GM21576 (cell line): ENCODE data around the gene CLCN3.
"Not testable (repeated sequence)": the region's sequence is repeated elsewhere in the genome, so short reads cannot be mapped to it uniquely, and the experiment has no call there.

Source experiments
- ATAC-seq: cut with Tn5 transposase; IDR thresholded peaks from one replicate; pipeline ENCODE4 v1.9.1; 2021; ENCODE audit warnings: mild to moderate bottlenecking, moderate library complexity; ENCODE audit not compliant: unreplicated experiment

The CLCN3 gene

DNA sequence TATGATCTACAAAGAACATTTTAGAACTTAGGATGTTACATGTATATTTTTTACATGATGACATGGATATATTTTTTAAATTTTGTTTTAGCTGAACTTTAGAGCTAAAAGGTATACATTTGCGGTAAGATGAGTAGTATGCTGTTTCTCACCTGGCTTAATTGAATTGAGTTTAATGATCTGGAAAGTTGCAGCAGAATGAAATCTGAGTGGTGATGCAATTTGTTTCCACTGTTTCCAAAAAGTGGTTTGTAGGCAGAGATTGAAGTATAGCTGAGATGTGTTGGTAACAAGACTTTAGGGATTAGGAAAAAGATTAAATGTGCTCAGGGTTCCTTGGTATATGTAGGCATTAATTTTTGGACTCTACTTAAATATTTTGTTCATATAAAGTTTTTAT lies 69.3 kb downstream of the CLCN3 start:
- ATAC-seq = no peak

DNA sequence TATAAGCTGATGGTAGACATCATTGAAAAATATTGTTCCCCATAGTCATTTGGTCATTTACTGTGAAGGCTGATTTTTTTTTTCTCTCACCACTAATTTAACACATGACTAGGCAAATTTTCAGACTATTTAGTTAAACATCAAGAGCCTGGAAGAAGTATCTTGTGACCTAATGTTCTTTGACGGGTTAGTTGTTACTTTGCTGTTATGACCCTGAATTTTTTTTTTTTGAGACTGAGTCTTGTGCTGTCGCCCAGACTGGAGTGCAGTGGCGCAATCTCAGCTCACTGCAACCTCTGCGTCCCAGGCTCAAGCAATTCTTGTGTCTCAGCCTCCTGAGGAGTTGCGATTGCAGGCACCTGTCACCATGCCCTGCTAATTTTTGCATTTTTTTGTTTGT lies 70.4 kb downstream of the CLCN3 start:
- no peak for ATAC-seq

DNA sequence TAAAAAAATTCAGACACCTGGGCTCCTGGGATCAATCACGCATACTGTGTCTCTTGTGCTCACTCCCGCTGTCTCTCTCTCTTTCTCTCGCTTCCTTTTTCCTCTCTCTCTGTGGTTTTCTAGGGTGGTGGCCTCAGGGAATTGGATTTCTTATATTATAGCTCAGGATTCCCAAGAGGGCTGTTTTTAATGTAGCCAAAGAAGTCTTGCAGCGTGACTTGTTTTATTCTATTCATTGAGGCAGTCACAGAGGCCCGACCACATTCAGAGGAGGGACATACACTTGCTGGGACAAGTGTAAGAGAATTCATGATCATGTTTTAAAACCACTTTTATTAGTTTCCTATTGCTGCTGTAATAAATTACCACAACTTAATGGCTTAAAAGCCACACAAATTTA lies 78.0 kb downstream of the CLCN3 start:
- no peak for ATAC-seq

DNA sequence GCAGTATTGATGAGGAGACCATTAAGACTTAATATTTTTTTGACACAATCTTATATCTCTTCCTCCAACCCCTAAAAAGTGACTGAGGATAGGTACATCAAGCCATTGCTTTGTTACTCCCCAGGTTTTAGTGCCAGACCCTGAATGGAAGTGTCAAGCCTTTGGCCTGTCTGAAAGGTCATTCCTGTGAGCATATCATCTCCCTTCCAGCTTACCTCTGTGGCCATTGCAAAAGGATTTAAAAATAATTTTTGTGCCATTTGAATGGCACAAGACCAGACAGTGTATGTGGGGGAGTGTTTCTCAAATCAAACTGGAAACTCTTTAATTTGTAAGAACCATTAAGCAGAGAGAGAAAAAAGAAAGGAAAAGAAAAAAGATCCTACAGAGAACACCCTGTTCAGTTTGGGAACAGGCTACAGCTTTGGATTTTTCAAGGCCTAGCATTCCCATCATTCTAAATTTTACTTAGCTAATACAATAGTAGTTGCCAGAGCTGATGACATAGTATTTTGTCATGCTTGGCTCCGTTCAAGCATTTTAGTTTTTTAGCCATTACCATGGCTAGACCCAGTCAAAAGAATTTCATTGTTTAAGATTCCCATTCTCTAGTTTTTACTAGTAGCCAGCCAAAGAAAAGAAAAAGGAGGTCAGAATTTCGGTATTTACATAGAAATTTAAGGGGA lies 87.7 kb downstream of the CLCN3 start:
- ATAC-seq = no peak

DNA sequence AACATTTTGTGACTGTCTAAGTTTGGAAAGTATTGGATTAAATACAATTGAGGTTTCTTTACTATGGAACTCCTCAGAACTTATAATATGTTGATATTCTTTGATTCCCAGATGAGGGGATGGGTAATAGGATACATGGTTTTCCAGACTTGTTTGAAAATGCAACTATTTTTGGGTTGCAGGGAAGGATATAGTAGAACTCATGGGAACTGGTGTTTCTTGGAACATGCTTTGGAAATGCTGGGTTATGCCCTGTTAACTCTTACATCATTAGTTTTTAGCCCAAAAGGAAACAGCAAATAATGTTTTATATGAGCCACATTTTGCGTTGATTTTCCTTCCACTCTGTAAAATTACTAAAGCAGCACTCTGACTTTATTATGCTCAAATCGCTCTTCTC lies 95.4 kb downstream of the CLCN3 start:
- ATAC-seq = no peak

DNA sequence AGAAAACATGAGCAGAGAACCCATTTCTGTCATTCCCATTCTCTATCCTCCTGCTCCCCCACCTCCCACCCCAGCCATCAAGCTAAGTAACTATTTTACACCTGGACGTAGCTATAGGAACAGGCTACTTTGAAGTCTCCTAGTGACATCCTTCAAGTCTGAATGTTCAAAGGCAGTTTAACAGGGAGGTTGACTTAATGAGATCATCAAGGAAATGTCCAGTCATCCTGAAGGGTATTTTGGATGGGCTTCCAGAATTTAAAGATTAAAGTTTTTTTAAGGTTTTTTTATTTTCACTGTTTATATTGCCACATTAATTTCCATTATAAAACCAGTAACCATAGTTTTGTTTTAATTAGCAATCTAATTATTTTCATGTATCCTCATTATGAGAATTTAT lies 96.3 kb downstream of the CLCN3 start:
- ATAC-seq = no peak

DNA sequence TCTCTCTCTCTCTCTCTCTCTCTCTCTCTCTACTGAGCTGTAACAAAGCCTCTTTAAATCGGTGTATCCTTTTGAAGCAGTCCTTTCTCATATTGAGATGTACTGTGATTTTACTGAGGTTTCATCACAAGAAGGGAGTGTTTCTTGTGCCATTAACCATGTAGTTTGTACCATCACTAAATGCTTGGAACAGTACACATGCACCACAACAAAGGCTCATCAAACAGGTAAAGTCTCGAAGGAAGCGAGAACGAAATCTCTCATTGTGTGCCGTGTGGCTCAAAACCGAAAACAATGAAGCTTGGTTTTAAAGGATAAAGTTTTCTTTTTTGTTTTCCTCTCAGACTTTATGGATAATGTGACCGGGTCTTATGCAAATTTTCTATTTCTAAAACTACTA lies 100.2 kb downstream of the CLCN3 start:
- ATAC-seq = no peak

DNA sequence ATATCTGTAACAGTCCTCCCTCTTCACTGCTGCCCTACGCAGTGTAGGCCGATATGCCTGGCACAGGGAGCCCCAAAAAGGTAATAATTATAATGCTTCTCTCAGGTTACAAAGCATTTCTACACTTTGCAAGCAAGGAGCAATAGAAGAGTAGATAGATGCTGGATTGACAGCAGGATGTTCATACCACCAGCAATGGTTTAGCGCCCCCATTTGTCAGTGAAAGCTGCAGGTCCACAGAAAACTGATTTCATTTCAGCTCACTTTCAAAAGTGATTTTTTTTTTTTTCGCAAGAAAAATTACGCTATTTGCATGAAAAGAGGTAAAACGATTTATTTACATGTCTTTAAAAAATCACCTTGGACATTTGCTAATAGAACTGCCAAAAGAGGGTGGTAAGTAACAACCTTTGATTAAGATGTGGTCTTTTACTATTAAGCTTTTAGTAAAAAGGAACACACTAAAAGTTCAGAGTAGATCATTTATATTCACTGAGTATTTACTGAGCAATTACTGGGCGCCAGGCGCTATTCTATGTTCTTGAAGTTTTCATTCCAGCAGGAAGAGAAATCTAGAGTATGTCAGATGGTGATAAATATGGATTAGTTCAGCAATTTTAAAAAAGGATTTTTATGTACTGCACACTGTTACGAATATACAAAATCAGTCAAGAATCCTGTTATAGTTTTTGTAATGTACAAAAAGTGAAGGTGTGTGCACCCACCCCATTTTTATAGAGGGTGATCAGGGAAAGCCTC lies 103.0 kb downstream of the CLCN3 start:
- no peak for ATAC-seq

DNA sequence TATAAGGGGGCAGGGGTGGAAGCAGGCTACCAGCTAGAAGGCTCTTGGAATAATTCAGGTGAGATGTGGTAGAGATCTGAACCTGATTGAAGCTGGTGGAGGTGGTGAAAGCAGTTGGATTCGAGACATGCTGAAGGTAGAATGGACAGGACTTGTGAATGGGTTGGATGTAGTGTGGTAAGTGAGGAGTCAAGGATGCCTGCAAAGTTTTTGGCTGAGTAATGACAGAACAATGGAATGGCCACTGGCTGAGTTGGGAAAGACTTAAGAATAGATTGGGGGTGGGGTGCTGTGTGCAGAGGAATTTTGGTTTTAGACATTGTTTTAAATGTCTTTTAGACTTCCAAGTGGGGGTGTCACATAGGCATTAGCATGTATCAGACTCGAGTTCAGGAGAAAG lies 103.9 kb downstream of the CLCN3 start:
- no peak for ATAC-seq

DNA sequence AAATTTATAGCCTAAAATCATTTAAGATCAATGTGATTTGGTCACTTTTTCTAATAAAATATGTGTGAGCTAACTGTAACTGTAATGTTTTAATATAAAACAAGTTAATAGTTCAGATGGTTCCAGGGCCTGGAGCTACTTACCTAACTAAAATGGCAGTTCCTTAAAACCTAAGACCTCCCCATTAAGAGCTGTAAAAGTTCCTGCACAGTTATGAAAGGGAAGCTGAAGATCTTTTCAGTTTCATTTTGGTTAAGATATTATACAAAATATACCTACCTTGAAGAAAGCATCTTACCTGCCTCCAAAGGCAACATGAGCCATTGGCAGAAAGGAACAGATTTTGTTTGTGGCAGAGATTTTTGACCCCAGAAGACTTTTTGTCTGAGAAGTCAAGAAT lies 107.2 kb downstream of the CLCN3 start:
- ATAC-seq = no peak

DNA sequence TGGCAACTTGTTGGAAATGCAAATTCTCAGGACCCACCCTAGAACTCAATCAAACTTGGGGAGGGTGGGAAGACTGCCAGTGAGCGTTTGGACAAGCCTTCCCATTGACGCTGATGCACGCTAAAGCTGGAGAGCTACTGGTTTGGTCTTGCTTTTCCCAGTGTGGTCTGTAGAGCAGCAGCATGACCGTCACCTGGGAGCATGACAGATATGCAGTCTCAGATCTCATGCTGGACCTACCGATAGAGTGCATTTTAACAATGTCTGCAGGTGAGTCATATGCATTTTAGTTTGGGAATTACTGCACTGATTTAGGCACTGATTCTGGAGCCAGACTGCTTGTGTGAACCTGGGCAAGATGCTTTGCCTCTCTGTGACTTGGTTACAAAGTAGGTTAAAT lies 110.2 kb downstream of the CLCN3 start:
- ATAC-seq = no peak

DNA sequence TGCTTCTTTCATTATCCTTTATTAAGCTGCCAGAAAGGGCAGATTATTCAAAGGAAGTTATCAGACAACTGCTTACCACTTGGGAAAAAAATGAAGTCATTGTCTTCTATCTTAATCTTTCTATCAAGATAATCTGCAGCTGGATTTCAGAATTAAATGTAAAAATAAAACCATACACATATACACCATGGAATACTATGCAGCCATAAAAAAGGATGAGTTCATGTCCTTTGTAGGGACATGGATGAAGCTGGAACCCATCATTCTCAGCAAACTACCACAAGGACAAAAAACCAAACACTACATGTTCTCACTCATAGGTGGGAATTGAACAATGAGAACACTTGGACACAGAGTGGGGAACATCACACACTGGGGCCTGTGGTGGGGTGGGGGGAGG lies 118.2 kb downstream of the CLCN3 start:
- not testable (repeated sequence) for ATAC-seq

DNA sequence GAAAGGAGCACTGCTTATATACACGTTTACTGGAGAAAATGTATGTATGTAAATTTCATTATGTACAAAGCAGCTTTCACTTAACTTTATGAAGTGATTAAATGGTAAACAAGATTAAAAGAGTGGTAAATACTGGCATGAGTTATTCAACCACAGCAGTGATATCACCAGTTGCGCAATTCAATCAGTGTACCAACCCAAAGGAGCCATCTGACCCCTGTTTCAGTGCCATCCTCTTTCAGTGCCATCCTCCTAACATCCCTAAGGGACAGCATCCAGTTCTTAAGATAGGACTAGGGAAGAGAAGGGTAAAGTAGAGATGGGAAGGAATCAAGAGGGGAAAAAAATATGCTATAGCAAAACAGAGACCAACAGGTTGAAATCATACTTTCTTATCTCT lies 121.2 kb downstream of the CLCN3 start:
- no peak for ATAC-seq

DNA sequence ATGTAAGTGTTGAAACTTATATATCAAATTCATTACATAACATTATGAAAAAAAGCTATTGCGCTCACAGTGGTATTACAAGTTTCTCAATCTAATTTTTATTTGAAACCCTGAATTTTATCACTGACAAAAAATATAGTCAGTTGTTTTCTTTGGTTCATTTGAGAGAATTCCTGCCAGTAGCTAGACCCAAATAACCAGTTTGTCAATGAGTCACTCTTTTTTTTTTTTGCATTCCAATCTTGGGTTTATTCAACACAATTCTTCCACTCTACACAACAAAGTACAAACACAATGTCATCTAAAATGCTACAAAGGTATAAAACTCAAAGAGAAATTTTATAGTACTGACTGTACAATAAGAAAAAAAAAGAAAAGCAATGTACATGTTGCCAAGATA lies 124.2 kb downstream of the CLCN3 start:
- ATAC-seq = no peak

DNA sequence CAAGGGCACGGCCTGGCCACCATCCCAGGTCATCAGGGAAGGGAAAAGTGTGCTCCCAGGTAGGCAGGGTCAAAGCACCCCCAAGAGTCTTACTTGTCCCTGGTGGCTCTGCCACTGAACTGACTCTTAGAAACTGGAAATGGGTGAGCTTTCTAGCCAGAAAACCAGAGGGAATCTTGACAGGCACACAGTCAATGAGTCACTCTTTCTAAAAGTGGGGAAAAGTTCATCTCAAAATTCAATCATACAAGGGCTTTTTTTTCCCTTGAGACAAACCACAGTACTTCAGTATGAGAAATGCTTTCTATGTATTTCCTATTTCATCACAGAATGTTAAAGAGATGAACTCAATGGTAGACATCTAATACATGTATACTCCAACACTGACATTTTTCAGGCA lies 124.9 kb downstream of the CLCN3 start:
- ATAC-seq = no peak

DNA sequence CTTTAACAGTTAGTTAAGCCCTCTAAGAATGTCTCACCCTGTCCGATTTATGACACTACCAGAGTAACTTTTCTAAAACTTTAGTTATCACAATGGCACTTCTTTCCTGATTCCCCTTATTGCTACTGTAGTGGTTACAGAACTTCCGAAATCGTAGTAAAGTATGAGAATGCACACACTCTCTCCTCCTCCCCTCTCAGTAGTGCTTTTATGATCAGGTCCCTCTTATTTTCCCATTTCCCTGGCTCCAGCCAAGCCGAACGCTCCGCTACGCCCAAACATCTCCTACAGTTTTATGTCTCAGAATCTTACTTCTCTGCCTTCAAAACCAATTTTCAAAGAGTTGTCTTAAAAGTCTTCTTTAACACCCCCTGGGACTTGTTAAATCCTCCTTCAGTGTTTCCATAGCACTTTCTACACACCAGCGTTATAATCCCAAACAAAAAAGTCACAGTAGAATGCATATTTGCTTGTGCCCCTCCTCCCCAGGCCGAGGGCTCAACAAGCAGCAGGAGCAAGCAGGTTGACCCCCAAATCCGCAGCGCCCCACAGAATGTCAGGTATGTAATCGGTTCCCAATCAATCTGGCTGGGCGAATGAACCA lies 136.7 kb downstream of the CLCN3 start:
- peak; percentile 15 for ATAC-seq

DNA sequence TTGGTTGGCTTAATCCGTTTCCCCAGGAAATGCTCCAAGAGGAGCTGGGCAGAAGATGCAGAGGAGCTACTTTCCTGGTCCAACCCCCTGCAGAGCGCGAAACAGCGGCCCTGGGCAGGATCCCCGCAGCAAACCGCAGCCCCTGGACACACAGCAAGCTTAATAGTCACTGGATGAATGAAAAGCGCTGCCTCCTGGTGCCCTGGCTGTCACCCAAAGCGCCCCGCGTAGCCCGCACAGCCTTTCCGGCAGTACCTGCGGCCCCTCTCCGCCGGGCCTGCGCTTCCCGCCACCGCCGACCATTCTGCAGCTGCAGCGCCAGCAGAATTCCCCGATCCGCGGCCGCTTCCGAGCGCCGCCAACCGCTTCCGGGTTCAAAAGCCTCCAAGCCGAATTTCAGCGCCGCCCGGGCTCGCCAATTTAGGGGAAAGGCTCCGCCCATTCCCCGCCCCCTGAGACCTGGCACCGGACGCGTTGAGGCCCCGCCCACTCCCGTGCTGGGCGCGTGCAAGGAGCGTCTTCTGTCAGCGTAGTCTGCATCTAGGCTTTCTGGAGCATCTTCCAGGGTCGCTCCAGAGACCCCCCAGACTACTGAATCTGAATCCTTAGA lies 137.3 kb downstream of the CLCN3 start, which contains the start of gene HPF1:
Gene HPF1 (minus strand): TSS at position 370 of the 610 bp plus-strand sequence. CDS start 67 bp downstream, at position 303.
- peak; percentile 95 for ATAC-seq

DNA sequence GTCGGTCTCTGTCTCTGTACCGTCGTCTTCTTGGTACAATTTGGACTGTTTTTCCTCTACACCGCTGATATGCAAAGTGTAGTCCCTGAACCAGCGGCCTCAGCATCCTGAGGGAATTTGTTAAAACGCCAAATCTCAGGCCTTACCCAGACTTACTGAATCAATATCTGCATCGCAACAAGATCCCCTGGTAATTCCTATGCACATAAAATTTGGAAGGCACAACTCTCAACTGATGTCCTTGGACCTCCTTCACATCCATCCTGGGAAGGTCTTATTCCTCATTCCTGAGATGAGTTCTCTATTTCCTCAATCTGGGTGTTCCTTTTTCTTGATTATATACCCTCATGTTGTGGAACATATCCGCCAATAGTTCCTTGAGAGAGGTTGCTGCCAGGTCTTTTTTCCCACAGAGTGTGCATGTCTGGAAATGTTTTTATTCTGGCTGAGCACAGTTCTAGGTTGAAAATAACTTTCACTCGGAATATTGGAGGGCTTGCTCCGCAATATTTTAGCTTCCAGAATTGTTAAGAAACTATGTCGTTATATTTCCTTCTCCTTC lies 138.1 kb downstream of the CLCN3 start:
- no peak for ATAC-seq

DNA sequence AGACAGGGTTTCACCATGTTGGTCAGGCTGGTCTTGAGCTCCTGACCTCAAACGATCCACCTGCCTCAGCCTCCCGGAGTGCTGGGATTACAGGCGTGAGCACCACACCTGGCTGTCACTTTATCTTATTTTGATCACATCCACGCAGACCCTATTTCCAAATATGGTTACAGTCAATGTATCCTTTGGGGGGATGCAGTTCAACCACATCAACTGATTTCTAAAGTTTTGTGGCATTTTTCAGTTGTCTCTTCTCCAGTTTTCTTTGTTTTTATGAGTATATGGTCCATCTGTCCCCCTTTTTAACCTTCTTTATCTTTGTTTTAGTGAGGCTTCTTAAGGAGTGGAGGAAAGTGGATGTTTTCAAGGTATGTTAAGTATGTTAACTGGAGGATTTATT lies 141.5 kb downstream of the CLCN3 start:
- ATAC-seq = no peak

DNA sequence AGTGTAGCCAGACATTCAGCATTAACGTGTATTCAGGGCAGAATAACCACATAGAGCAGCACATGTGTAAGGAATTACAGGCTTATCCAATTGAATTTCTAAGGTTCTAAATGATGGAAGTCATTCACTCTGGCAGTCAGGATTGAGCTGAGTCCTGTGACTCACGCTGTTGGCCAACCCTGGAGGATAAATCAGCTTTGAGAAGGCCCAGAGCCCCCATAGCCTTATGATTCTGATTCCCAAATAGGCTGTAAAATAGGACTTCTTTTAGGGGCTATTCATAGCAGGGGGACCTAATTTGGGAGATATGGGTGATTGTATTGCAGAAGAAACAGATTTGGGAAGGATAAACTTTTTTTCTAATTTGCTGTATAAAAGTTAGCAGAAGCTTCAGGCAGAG lies 145.5 kb downstream of the CLCN3 start:
- ATAC-seq = no peak

DNA sequence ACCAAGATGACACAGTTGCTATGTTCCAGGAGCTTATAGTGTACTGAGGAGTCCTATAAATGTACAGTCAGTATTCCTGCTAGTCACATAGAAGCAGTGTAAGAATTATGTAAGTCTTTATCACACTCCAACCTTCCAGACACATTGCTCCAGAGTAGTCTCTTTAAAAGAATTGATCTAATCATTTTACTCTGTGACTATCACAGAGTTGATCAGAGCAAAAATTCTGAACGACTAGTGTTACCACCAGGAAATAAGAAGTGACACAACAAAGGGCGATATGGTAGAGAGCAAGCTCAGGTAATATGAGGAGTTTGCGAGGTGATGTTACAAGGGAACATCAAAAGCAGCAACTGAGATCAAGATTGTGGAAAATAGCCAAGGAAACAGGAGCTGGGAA lies 146.4 kb downstream of the CLCN3 start:
- ATAC-seq = no peak
